ENCODE data around the gene ANKDD1B.
"Not testable (repeated sequence)": the region's sequence is repeated elsewhere in the genome, so short reads cannot be mapped to it uniquely, and the experiment has no call there.

ANKDD1B gene

DNA sequence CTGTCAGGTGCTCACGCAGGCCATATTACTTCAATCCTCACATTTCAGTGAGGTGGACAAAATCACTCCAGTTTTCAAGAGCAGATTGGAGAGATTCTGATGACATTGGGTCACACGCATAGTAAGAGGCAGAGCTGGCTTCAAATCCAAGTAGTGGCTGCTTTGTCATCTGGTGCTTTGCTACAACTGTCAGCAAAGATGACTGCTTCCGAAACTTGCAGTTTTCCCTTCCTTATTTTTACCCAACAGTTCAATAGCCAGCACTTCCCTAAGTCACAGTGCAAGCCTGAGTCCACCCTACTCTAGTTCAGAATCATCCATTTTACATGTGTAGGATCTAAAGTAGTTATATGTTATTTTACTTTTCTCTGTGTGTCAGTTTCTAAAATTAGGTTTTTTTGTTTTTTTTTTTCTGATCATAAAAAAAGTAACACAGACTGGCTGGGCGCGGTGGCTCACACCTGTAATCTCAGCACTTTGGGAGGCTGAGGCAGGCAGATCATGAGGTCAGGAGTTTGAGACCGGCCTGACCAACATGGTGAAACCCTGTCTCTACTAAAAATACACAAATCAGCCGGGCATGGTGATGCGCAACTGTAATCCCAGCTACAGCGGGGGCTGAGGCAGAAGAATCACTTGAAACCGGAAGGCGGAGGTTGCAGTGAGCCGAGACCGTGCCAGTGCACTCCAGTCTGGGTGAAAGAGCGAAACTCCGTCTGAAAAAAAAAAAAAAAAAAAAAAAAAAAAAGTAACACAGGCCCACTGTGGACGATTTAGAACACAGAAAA, 49.6 kb downstream of the ANKDD1B start:
- no peak for DNase-seq (ENCODE audit: low read depth in 2 of 2)

DNA sequence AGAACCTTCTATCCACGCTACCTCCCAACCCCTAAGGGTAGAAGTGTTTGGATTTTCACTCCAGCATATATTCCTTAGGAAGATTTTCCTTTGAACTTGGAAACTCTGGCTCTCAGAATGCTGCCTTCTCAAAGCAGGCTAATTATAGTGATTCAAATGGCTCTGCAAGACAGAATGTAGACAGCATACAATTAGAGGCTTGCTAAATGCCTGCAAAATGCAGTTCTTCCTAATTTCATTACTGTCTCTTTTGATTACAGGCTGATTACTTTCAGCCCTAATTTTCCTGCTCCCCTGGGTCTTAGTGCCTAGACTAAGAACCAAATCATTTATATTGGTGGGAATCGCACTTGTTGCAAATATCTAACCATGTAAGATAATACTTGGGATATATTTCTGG, 50.8 kb downstream of the ANKDD1B start:
- no peak for DNase-seq (ENCODE audit: low read depth in 2 of 2)

DNA sequence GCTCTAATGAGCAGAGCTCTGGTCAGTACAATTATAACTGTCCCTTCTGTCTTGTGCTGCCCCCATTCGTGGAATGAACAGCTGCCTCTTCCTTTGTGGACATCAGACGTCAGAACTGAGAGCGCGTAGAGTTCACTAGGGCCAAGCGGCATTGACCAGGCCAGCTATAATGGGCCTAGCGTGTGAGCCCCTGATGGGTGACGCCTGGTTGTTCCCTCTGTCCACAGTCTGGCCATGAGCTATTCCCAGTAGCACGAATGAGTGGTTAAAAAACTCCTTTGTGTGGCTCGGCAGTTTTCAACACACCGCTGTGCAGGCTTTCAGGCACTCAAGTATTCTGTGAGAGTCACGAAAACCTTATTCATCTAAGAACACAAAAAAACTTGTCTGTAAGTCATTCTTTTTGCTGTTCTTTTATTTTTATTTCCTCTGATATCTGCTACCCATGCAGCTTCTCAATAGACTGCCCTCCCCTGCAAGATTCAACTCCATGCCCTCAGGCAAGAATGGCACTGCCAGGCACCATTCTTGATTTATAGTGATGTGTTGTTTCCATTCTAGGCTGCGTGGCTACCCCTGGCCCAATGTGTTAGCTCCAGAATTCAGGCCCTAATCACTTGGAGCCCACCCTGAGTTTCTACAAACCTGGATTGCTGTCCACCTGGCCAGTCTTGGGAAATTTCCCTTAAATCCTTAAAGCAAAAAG, 52.5 kb downstream of the ANKDD1B start:
- no peak for DNase-seq (ENCODE audit: low read depth in 2 of 2)

DNA sequence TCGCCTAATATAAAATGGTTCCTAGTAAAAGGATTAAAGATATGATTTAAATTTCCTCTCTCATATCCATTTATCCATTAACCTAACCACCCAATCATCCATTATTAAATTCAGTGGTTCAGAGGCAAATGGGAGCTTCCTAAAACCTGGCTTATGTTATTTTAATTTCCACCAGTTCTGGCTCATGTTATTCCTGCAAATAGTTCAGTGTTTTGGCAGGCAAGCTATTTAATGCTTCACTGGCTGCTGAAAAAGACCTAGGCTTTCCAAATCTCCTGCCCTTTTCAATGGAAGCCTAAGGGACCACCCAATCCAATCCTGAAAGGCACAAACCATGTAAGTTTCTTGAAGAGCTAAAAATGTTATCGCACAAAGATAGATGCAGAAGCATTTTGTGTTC, 53.7 kb downstream of the ANKDD1B start:
- DNase-seq (ENCODE audit: low read depth in 2 of 2) = no peak

DNA sequence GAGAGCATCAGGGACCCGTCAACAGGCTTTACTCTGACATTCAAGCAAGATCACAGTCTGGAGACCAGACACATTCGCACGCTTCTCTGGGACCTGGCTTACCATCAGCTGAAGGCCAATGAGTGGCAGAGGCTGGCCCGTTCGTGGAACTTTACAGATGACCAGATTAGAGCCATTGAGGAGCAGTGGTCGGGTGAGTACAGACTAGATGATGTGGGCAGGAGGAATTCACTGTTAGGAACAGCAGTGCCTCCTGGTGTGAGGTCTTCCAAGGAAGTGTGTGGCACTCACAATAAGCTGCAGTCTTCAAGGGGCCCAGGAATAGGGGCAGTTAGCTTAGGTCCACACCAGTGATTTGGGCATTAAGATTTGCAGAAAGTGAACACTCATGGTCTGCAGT, 55.5 kb downstream of the ANKDD1B start:
- DNase-seq (ENCODE audit: low read depth in 2 of 2) = no peak

DNA sequence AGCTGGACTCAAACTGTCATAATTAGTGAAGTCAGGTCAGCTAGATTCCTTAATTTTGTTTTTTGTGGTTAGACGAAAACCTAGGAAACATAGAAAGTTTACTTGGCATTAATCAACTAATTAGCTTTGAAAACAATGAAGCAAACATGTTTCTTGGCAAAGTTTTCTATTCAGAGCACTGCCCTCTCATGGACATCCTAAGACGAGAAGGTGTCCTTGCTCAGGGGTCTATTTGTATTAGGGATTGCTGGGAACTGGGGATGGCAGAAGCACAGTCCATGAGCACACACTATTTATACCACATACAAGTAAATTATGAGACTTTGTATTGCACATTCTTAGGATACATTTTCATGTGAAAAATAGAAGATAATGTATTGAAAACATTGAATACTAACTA, 56.3 kb downstream of the ANKDD1B start:
- no peak for DNase-seq (ENCODE audit: low read depth in 2 of 2)

DNA sequence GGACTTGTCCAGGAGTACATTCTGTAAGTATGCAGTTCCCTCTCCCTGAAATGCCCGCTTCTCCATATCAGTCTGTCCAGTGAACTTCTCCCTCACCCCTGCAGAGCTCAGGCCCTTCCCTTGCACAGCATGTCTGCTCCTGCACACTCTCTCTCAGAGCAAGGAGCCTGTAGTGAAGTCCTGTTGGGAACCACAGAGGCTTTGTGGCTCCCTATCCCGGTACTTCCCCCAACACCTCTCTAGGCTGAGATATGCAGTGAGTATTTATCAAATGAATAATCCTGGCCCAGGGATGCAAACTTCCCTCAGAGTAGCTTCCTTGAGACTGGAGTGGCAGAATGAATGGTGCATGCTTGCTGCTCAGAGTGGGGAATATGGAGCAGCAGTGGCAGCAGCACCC, 57.2 kb downstream of the ANKDD1B start:
- DNase-seq (ENCODE audit: low read depth in 2 of 2) = no peak

DNA sequence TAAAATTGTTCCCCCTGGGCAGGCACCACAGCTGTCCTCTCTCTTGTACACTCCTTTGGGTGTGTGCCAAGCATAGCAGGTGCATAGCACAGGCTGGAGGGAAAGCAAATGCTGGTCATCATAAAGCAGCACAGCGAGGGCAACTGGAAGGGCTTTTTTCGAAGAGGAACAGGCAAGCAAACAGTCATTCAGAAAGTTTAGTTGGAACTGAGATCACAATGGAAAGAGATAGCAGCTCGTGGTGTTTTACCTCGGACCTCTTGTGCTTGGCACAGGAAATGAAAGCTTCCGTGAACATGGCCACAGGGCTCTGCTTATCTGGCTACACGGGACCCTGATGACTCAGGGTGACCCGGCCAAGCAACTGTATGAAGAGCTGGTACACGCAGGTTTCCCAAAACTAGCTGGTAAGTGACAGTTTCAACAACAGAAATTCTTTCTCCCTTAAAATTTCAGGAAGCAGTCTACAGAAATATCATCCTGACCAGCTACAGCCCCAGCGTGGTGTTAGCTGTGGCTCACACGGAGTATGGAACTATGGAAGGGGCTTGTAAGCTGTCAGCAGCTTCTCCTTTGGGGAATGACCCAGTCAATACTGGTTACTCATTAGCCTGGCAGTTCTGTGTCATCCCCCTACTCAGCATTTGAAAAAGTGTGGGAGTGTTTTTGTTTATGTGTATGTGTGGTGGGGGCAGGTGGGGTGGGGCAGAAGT, 57.9 kb downstream of the ANKDD1B start:
- peak; percentile 21 to 46 for DNase-seq (ENCODE audit: low read depth in 2 of 2)

DNA sequence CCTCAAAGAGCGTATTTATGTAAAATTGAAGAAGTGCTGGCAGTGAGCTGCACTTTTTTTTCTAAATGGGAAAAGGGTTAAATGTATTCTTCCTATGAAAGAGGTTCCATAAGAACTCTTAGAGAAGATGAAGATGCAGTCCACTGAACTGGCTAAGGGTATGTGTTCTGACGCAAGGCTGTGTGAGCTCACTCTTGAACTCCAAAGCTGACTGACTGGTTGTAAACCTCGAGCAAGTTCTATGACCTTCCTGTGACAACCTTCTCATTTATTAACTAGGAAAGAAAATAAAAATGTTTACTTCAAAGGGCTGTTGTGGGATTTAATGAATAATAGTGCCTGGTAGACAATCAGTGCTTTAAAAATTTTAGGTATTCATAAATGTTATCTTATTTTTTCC, 59.3 kb downstream of the ANKDD1B start:
- DNase-seq (ENCODE audit: low read depth in 2 of 2) = no peak

DNA sequence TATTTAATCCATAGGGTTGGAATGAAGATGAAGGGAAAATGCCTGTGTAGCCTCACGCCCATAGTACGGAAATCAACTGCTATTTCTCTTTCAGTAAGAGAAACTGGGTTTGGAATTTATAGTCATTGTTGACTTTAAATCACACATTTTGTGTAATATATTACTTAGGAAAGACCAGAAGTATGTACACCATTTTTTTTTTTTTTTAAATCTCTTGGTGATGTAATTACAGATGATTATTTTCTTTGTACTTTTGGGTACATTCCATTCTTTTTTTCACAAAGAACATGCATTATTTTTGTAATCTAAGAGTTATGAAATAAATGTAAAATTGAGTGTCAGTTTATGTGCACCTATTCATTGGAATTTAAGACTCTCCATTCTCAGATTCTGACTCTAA, 60.3 kb downstream of the ANKDD1B start:
- no peak for DNase-seq (ENCODE audit: low read depth in 2 of 2)

DNA sequence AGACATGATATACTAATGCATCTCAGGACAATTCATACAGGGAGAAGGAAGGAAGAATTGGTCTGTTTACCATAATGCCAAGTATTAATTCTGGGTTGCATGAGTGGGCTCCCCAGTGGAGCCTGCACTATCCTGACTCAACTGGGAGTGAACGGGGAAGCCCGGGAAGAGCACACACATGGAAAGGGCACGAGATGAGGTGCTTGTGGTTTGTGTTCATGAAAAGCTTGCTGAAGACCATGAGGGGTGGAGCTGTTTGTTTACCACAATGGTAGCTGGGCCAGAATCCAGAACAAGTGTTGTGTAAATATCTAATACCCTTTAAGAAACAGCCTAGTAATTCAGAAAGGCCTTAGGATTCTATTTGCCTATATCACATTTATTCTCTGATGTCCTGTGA, 61.4 kb downstream of the ANKDD1B start:
- DNase-seq (ENCODE audit: low read depth in 2 of 2) = no peak

DNA sequence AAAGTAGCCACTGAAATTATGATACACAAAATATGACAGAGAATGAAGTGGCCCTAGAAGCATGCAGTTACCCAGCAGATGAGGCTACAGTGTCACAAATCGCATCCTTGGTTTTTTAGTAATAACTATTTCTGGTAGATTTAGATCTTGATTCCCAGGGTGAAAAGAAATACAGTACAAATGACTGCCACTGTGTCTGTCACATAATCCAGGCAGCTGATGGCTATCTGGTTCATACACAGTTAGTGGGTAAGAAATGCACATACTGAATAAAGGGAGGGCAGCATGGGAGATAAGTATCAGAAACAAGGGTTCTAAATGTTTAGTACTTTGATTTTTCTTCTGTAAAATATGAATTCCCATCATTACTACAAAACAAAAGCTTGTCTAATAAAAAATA, 64.5 kb downstream of the ANKDD1B start:
- no peak for DNase-seq (ENCODE audit: low read depth in 2 of 2)

DNA sequence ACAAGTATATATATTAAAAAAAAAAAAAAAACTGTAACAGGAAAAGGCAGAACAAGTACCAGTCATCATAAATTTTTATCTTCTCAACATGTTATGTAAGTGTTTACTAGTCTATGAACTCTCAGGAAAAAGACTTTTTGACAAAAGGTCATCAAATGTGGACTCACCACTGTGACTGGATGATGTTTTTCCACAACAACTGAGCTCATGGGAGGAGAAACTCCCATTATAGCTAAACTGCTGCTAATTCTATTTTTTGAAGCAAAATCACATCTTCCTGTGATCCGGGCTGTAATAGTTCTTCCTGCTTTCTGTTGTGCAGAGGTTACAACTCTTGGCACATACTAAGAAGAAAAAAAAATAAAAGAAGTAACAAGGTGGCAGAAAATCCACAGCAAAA, 66.4 kb downstream of the ANKDD1B start:
- no peak for DNase-seq (ENCODE audit: low read depth in 2 of 2)

DNA sequence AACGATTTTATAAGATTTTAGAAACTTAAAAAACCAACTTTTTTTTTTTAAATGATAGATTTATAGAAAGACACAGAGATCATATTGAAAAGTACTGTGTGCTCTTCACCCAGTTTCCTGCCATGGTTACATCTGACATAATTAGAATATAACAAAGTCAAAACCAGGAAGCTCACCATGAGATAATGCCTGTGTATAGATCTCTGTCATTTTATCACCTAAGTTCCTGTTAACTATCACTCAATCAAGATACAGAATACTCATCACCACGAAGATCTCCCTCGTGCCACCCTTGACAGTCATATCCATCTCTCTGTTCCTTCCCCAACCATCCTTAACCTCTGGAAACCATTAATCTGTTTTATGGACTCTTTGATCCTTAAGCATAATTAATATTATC, 66.9 kb downstream of the ANKDD1B start:
- no peak for DNase-seq (ENCODE audit: low read depth in 2 of 2)

DNA sequence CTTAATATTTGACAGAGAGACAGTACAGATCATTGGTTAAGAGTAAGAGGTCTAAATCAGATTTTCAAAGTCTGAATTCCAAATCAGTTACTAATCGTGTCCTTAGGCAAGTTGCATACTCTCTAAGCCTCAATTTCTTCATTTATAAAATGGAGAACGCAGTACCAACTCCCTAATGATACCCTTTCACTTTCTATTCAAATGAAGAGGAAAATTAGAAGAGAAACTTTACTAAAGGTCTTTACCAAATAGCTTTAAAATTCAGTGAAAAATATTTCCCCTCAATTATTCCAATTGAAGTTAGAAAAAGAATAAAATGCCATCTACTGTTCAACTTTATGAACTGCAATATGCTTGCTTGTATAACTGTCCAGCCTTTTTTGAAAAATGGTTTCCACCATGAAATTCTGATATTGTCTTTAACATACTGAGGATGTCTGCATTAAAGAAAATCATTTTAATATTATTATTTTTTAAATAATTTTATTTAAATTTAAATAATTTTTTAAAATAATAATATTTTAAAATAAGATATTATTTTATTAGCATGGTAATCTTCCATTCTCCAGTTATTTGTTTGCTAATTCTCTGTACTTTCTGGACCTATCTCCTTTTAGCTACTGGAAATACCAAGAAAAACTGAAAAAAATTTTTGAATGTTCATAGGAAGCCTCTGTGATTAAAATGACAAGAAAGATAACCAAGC, 70.0 kb downstream of the ANKDD1B start:
- no peak for DNase-seq (ENCODE audit: low read depth in 2 of 2)

DNA sequence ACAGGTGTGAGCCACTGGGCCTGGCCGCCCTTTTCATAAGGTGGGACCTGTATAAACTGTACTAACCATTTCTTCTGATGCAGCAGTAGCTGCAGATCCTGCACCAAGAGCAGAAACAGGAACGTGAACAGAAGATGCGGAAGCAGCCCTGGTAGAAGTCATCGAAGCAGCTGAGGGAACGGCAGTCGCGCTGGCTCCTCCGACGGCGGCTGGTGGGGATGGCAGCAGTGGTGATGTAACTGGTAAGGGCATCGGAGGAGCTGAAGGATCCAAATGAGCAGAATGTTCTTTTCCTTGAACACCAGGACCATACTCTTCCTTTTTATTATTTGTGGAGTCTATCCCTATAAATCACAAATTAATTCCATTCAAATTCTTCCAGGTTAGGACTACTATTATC, 73.9 kb downstream of the ANKDD1B start:
- DNase-seq (ENCODE audit: low read depth in 2 of 2) = no peak

DNA sequence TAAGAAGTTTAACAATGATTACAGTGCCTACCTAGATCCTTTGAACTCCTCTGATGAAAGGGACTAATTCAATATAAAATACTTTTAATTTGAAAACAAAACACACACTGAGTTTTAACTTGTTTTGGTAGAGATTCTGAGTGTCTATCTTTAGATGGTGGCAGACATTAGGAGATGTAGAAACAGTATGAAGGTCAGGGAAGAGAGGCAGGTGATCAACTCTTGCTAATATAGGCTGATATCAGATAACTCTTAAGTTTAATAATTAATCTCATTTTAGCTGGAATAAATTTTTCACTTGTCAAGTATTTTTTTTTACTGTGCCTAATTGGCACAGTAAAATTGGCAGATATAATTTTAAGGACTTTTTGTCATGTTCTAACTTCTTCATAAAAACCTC, 75.2 kb downstream of the ANKDD1B start:
- no peak for DNase-seq (ENCODE audit: low read depth in 2 of 2)

DNA sequence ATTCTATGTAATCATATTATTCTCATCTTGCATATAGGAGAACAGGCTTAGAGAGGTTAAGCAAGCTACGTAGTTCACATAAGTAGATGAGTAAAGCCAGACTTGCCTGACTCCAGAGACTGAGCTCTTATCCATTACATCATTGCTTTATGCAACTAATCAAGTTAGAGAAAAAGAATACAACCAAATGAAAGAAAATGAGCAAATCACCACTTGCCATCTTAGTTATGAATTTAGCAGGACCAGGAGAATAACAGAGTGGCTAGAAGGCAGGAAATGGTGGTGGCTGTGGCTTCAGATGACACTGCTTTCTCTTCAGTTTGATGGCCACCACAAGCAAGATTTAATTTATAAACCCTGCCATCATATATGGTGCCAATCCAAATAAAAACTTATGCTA, 79.4 kb downstream of the ANKDD1B start:
- no peak for DNase-seq (ENCODE audit: low read depth in 2 of 2)

DNA sequence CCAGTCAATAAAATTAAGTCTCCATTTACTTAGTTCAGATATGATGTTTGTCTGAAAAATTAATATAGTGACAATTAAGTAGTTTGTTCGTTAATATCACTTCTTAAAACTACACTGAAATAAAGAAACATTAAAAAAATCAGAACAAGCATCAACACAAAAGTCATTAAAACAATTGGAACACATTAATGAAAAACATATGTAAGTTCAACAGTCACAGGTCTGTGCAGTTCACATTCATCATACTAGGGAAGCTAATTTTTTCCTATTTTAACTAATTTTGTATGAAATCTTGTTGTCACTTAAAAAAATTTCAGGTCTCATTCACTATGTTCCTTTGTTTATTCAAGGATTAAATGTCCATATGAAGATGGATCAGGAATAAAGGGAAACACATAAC, 83.5 kb downstream of the ANKDD1B start:
- DNase-seq (ENCODE audit: low read depth in 2 of 2) = no peak

DNA sequence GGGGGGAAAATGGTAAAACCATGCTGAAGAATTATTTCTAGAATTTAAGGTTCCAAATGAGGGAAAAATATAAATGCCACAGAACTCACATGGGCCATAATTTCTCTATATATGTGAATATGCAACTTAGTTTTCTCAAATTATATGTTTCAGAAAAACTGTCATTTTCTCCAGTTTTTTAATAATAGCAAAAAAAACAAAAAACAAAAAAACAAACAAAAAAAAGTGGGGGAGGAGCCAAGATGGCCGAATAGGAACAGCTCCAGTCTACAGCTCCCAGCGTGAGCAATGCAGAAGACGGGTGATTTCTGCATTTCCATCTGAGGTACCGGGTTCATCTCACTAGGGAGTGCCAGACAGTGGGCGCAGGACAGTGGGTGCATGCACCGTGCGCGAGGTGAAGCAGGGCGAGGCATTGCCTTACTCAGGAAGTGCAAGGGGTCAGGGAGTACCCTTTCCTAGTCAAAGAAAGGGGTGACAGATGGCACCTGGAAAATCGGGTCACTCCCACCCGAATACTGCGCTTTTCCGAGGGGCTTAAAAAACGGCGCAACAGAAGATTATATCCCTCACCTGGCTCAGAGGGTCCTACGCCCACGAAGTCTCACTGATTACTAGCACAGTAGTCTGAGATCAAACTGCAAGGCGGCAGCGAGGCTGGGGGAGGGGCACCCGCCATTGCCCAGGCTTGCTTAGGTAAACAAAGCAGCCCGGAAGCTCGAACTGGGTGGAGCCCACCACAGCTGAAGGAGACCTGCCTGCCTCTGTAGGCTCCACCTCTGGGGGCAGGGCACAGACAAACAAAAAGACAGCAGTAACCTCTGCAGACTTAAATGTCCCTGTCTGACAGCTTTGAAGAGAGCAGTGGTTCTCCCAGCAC, 84.5 kb downstream of the ANKDD1B start:
- DNase-seq (ENCODE audit: low read depth in 2 of 2) = not testable (repeated sequence)

DNA sequence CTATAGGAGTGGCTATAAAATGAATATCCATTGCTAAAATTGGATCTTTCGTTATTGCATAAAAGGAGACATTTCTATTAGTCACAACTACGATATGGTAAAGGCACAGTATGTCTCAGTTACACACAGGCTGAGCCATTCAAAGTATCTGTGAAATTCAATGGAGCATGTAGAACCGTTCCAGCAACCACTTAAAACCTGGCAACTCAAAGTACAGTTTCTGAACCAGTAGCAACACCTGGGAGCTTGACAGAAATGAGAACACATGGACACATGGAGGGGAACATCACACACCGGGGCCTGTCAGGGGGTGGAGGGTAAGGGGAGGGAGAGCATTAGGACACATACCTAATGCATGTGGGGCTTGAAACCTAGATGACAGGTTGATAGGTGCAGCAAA, 90.6 kb downstream of the ANKDD1B start:
- no peak for DNase-seq (ENCODE audit: low read depth in 2 of 2)

Measured in stimulated activated CD4-positive, alpha-beta T cell treated with anti-CD3 and anti-CD28 coated beads, Interleukin-12 subunit alpha, Interleukin-12 subunit beta, amount 100 ng/mL, for 24 hours (primary cell).